ENCODE data around the gene SEMA4A. TPM values are rescaled to one million over a fixed set of nuclear protein-coding genes. Genes with fewer than 3 reads are reported as not detected.

The SEMA4A gene
- total and polyA plus RNA-seq, 9 of the 15 experiments (the other 6 are each of a cell fraction or from before 2014, with no cell fraction given), result 0.04 to 1.7 (median 0.45) TPM

GRCh38 chr1:156212833-156213643, 59.7 kb downstream of the SEMA4A start, which contains the start of gene PMF1 (continued):
- no peak for TF ChIP-seq SFPQ (IDR thresholded peaks at IDR 0.05; ENCODE audit: low read depth, low read length)
- peak in 1 of 2 experiments; percentile 44; a peak in 1 of 4 replicates for TF ChIP-seq RCOR1 (IDR thresholded peaks at IDR 0.05; ENCODE audit: borderline replicate concordance in 1 of 2, low read depth in 2 of 2, low read length in 2 of 2)
- TF ChIP-seq ZNF592 (IDR thresholded peaks at IDR 0.05), result peak; percentile 78
- 0 out of 2 replicates have a peak, but pooled peaks have one; percentile 13 for TF ChIP-seq TOE1 (IDR thresholded peaks at IDR 0.05; ENCODE audit: borderline replicate concordance)
- no peak for TF ChIP-seq TOE1 (CRISPR knock-in tag; IDR thresholded peaks at IDR 0.05; ENCODE audit: borderline replicate concordance, low read depth)
- TF ChIP-seq ZNF511 (CRISPR knock-in tag; IDR thresholded peaks at IDR 0.05), result peak; percentile 79; the same call in 1 of the 2 replicates
- no peak for TF ChIP-seq HNRNPK (IDR thresholded peaks at IDR 0.05; ENCODE audit: low read depth, low read length, poor library complexity, severe bottlenecking)
- peak; percentile 83; the same call in 1 of the 2 replicates for TF ChIP-seq ZNF830 (CRISPR knock-in tag; IDR thresholded peaks at IDR 0.05)
- TF ChIP-seq BHLHE40 (IDR thresholded peaks at IDR 0.05; ENCODE audit: low read length), result no peak; the same call in 1 of the 2 replicates
- no peak for TF ChIP-seq ZNF407 (IDR thresholded peaks at IDR 0.05; ENCODE audit: low read depth)
